HG02973 (cell line): ENCODE results near the gene TCEAL4.
A peak's percentile ranks its signal among the peaks of the same experiment; 100 is the strongest.

Experiments used
- ATAC-seq: cut with Tn5 transposase; IDR thresholded peaks from one replicate; pipeline ENCODE4 v1.9.1; 2021; ENCODE audit warnings: moderate library complexity; ENCODE audit not compliant: unreplicated experiment

The TCEAL4 gene

GRCh38 chrX:103585411-103586313 is at the start of gene TCEAL4:
TSS of gene TCEAL4 (plus strand) at chrX:103585515. CDS start at chrX:103586676, 1,161 bp downstream.
- ATAC-seq = peak; percentile 88

- no peak for ATAC-seq
Measured at GRCh38 chrX:103536071-103536470, 49.2 kb upstream of the TCEAL4 start.

- no peak for ATAC-seq
Measured at GRCh38 chrX:103536732-103537131, 48.6 kb upstream of the TCEAL4 start.

GRCh38 chrX:103537871-103538387 is 47.4 kb upstream of the TCEAL4 start:
- ATAC-seq = no peak

- no peak for ATAC-seq
Measured at GRCh38 chrX:103538728-103539127, 46.6 kb upstream of the TCEAL4 start.

- no peak for ATAC-seq
Measured at GRCh38 chrX:103539695-103540094, 45.6 kb upstream of the TCEAL4 start.

GRCh38 chrX:103540145-103540544 is 45.2 kb upstream of the TCEAL4 start:
- no peak for ATAC-seq

GRCh38 chrX:103549916-103550315 is 35.4 kb upstream of the TCEAL4 start:
- ATAC-seq = no peak

GRCh38 chrX:103550415-103551051 is 34.8 kb upstream of the TCEAL4 start:
- no peak for ATAC-seq

- ATAC-seq = no peak
Measured at GRCh38 chrX:103552236-103552635, 33.1 kb upstream of the TCEAL4 start.

GRCh38 chrX:103554687-103555424 is 30.5 kb upstream of the TCEAL4 start:
- peak; percentile 98 for ATAC-seq

GRCh38 chrX:103556963-103557612 is 28.2 kb upstream of the TCEAL4 start:
- no peak for ATAC-seq

GRCh38 chrX:103560256-103560655 is 25.1 kb upstream of the TCEAL4 start:
- ATAC-seq = no peak

GRCh38 chrX:103562801-103563200 is 22.5 kb upstream of the TCEAL4 start:
- ATAC-seq = no peak

GRCh38 chrX:103565197-103565596 is 20.1 kb upstream of the TCEAL4 start:
- peak; percentile 92 for ATAC-seq

GRCh38 chrX:103565752-103566151 is 19.6 kb upstream of the TCEAL4 start:
- ATAC-seq = no peak

- ATAC-seq = no peak
Measured at GRCh38 chrX:103571121-103571520, 14.2 kb upstream of the TCEAL4 start.

GRCh38 chrX:103571726-103572125 is 13.6 kb upstream of the TCEAL4 start:
- ATAC-seq = no peak

- no peak for ATAC-seq
Measured at GRCh38 chrX:103573202-103573601, 12.1 kb upstream of the TCEAL4 start.

GRCh38 chrX:103584596-103584995 is 719 bp upstream of the TCEAL4 start:
- no peak for ATAC-seq

GRCh38 chrX:103586314-103586646 is 965 bp downstream of the TCEAL4 start:
- ATAC-seq = no peak
